HepG2 (cell line): ENCODE results near the gene DIS3L2. TPM values are rescaled to one million over a fixed set of nuclear protein-coding genes. Genes with fewer than 3 reads are reported as not detected.

Source experiments
- ATAC-seq: fragments of 200-7000 bp; cut with Tn5 transposase; 3 replicates; pipeline ENCODE4 v1.9.1; 2020; ENCODE audit warnings: mild to moderate bottlenecking, moderate library complexity
- BruUV-seq: library from RNA; stranded (reverse); fragments of 400-500 nt; replicated peaks from 2 replicates; lab custom pipeline; 2021; lab: Mats Ljungman, UMichigan
- CTCF ChIA-PET: fragments of 300-600 bp; formaldehyde crosslinking; extraction: SDS; loops from one replicate; lab custom pipeline; 2021; ENCODE audit warnings: low total read pairs, inconsistent platforms, low intra/inter-chr PET ratio; lab: Yijun Ruan, JAX
- POLR2A ChIA-PET: fragments of 350-600 bp; sonication (Branson Sonifier 250); formaldehyde crosslinking; loops from one replicate; lab custom pipeline; 2020; ENCODE audit warnings: antibody characterized with exemption, inconsistent platforms; lab: Yijun Ruan, JAX
- DNase-seq: peaks from one replicate; pipeline ENCODE4 v3.0.0-alpha.2; 2015; ENCODE audit warnings: low spot score
- FAIRE-seq: peaks from 3 replicates; lab custom pipeline; 2011; peaks lifted over from hg19 to GRCh38; lab: Jason Lieb, UNC
- H2AFZ ChIP-seq: one replicate; pipeline ENCODE4 v1.6.1; 2011; ENCODE audit warnings: low read length, inconsistent platforms
- H3K27ac ChIP-seq: fragments of 300-600 bp; 3 replicates; pipeline ENCODE4 v1.8.0; 2011; ENCODE audit warnings: mixed run types, mild to moderate bottlenecking, mixed read lengths, low read length, inconsistent platforms; ENCODE audit not compliant: insufficient read depth; ENCODE audit errors: extremely low read length
- H3K27me3 ChIP-seq, 2 experiments: fragments of 200-600 bp in 1 of 2; 2 replicates in 1 of 2; 3 replicates in 1 of 2; pipeline versions ENCODE4 v1.6.0 to v1.8.0; 2011; ENCODE audit warnings: low read length in 2 of 2, mild to moderate bottlenecking in 2 of 2, moderate library complexity in 2 of 2, inconsistent platforms in 1 of 2; ENCODE audit not compliant: insufficient read depth in 2 of 2, control insufficient read depth in 1 of 2
- H3K36me3 ChIP-seq, 2 experiments: fragments of 200-600 bp in 1 of 2; replicated peaks in 1 of 2; 2 replicates in 1 of 2; 3 replicates in 1 of 2; pipeline versions ENCODE4 v1.5.1 to v1.8.0; 2011; ENCODE audit warnings: low read length in 2 of 2, inconsistent platforms in 1 of 2; ENCODE audit not compliant: insufficient read depth in 2 of 2, control insufficient read depth in 1 of 2
- H3K4me1 ChIP-seq: 2 replicates; pipeline ENCODE4 v1.5.1; 2012; ENCODE audit warnings: low read length, inconsistent platforms; ENCODE audit not compliant: insufficient read depth
- H3K4me2 ChIP-seq: 2 replicates; pipeline ENCODE4 v1.6.0; 2011; ENCODE audit warnings: low read depth, low read length, inconsistent platforms
- H3K4me3 ChIP-seq, 3 experiments: fragments of 200-600 bp in 1 of 3; sonication (generic), shearing (Covaris generic) in 1 of 3; replicated peaks in 1 of 3; 2 replicates each; pipeline ENCODE4 v1.5.1; 2011 to 2016; ENCODE audit warnings: low read length in 3 of 3, inconsistent platforms in 2 of 3, low read depth in 2 of 3, mild to moderate bottlenecking in 2 of 3, control low read depth in 1 of 3, mixed read lengths in 1 of 3; ENCODE audit not compliant: insufficient read depth in 1 of 3
- H3K79me2 ChIP-seq: one replicate; pipeline ENCODE4 v1.6.1; 2011; ENCODE audit warnings: low read length, inconsistent platforms; ENCODE audit not compliant: insufficient read depth
- H3K9ac ChIP-seq: 2 replicates; pipeline ENCODE4 v1.6.0; 2011; ENCODE audit warnings: mild to moderate bottlenecking, low read depth, low read length, inconsistent platforms; ENCODE audit not compliant: insufficient read depth
- H3K9me3 ChIP-seq: 2 replicates; pipeline ENCODE4 v1.5.1; 2012; ENCODE audit warnings: mild to moderate bottlenecking, low read length
- H4K20me1 ChIP-seq: 2 replicates; pipeline ENCODE4 v1.6.0; 2011; ENCODE audit warnings: inconsistent platforms, mild to moderate bottlenecking, low read length, moderate library complexity; ENCODE audit not compliant: insufficient read depth
- ATF5 ChIP-seq: sonication (generic); formaldehyde crosslinking; IDR thresholded peaks from 2 replicates; pipeline ENCODE4 v1.4.0; 2020; ENCODE audit warnings: mild to moderate bottlenecking, low read depth, missing genetic modification reagents
- DNMT1 ChIP-seq: sonication (generic); formaldehyde crosslinking; IDR thresholded peaks from 2 replicates; pipeline ENCODE4 v1.5.1; 2020; ENCODE audit warnings: mild to moderate bottlenecking, missing genetic modification reagents
- EEA1 ChIP-seq: sonication (generic); formaldehyde crosslinking; IDR thresholded peaks from 2 replicates; pipeline ENCODE4 v1.5.1; 2020; ENCODE audit warnings: mild to moderate bottlenecking, missing genetic modification reagents, borderline replicate concordance
- HNRNPL ChIP-seq: fragments of 200-400 bp; formaldehyde crosslinking; IDR thresholded peaks from 2 replicates; pipeline ENCODE4 v1.6.1; 2017; ENCODE audit warnings: mild to moderate bottlenecking, low read depth, low read length
- KDM6A ChIP-seq: IDR thresholded peaks from 2 replicates; pipeline ENCODE4 v1.6.1; 2016; ENCODE audit warnings: low read depth
- MEIS2 ChIP-seq: sonication (generic); formaldehyde crosslinking; IDR thresholded peaks from 2 replicates; pipeline ENCODE4 v1.9.0; 2021; ENCODE audit warnings: mild to moderate bottlenecking, missing genetic modification reagents
- POLR2AphosphoS5 ChIP-seq: IDR thresholded peaks from 2 replicates; pipeline ENCODE4 v1.6.1; 2012; ENCODE audit warnings: low read depth, low read length
- RERE ChIP-seq: IDR thresholded peaks from 2 replicates; pipeline ENCODE4 v1.6.1; 2016; ENCODE audit warnings: low read depth, missing genetic modification reagents, missing compliant biosample characterization
- THAP7 ChIP-seq: sonication (generic); formaldehyde crosslinking; IDR thresholded peaks from 2 replicates; pipeline ENCODE4 v1.8.1; 2023; ENCODE audit warnings: mild to moderate bottlenecking, missing genetic modification reagents
- ZNF234 ChIP-seq: sonication (generic); formaldehyde crosslinking; conservative IDR thresholded peaks from 2 replicates; pipeline ENCODE4 v1.5.1; 2020; ENCODE audit warnings: mild to moderate bottlenecking, missing genetic modification reagents
- ZNF556 ChIP-seq: sonication (generic); formaldehyde crosslinking; IDR thresholded peaks from 2 replicates; pipeline ENCODE4 v1.4.0; 2020; ENCODE audit warnings: mild to moderate bottlenecking, missing genetic modification reagents, borderline replicate concordance
- ZNF563 ChIP-seq: sonication (generic); formaldehyde crosslinking; IDR thresholded peaks from 2 replicates; pipeline ENCODE4 v1.8.0; 2022; ENCODE audit warnings: mild to moderate bottlenecking, moderate library complexity, missing genetic modification reagents
- ZNF766 ChIP-seq: sonication (generic); formaldehyde crosslinking; IDR thresholded peaks from 2 replicates; pipeline ENCODE4 v1.5.0; 2020; ENCODE audit warnings: missing genetic modification reagents, borderline replicate concordance
- ZNF83 ChIP-seq: sonication (generic); formaldehyde crosslinking; IDR thresholded peaks from 2 replicates; pipeline ENCODE4 v1.4.0; 2020; ENCODE audit warnings: missing genetic modification reagents, mild to moderate bottlenecking, borderline replicate concordance
- WGBS: methylation state at CpG from one replicate; pipeline ENCODE4 v1.1.6; 2017; ENCODE audit warnings: low lambda C conversion rate; 5-methylcytosine and 5-hydroxymethylcytosine counted together
- in situ Hi-C: cut with HindIII; loops from 2 replicates; pipeline ENCODE4 v1.10.0; 2017; ENCODE audit warnings: low pct_unique_long_range_greater_than_20kb; ENCODE audit not compliant: extremely low pct_ligation_motif_present
- intact Hi-C: fragments of 100-400 bp; cut with micrococcal nuclease; formaldehyde crosslinking; loops from one replicate; pipeline ENCODE4 v1.10.0; 2022; ENCODE audit not compliant: unreplicated experiment
- polyA plus RNA-seq, 8 experiments: library from polyadenylated mRNA; depleted of rRNA in 3 of 8; stranded (reverse) in 7 of 8; unstranded in 1 of 8; fragments of >200 nt; fragmentation: Illumina TruSeq in 4 of 8; extraction: Trizol in 4 of 8; gene quantifications; 2 replicates each; pipeline versions ENCODE4 v1.2.1 to v1.2.3, GENCODE V29; 2011 to 2016; ENCODE audit warnings: low read depth in 4 of 8, missing spikeins in 1 of 8, mixed read lengths in 1 of 8; ENCODE audit not compliant: insufficient read depth in 1 of 8
- total RNA-seq, 5 experiments: library from RNA; depleted of rRNA; stranded (reverse); fragments of >200 nt; fragmentation: Illumina TruSeq; extraction: Trizol; gene quantifications; 2 replicates each; pipeline ENCODE4 v1.2.3, GENCODE V29; 2016; ENCODE audit warnings: low read depth in 1 of 5

The DIS3L2 gene
- total and polyA plus RNA-seq, 2 of the 13 experiments (the other 11 are each of a cell fraction or from before 2014, with no cell fraction given) = 7.0 to 23.9 TPM

- no peak for TF ChIP-seq DNMT1 (CRISPR knock-in tag)
- no peak for TF ChIP-seq ZNF563
These were observed 248.8 kb downstream of the DIS3L2 start (continued) for GRCh38 chr2:232210306-232210705.

- 87% methylated on average over 8 of the region's 8 CpGs for WGBS
- Histone ChIP-seq H3K9ac (no peak overlapping the region), H3K27ac (no peak overlapping the region), H2AFZ (no peak overlapping the region), H3K9me3 (no peaks in the 10 kb centered on the region), H3K4me3 (no peak overlapping the region), H3K27me3 (no peaks in the 10 kb centered on the region), H3K4me2 (no peak overlapping the region)
- intact Hi-C loops = no loop called here
- no peak for ATAC-seq
- TF ChIP-seq HNRNPL (no peak), ZNF556 (CRISPR knock-in tag) (no peak), MEIS2 (CRISPR knock-in tag) (no peak), POLR2AphosphoS5 (no peak), ZNF766 (CRISPR knock-in tag) (no peak), EEA1 (no peak), ZNF83 (CRISPR knock-in tag) (no peak), RERE (no peak), ZNF234 (CRISPR knock-in tag) (no peak), KDM6A (CRISPR knock-in tag) (no peak), THAP7 (CRISPR knock-in tag) (no peak), ATF5 (no peak)
- TF ChIP-seq, all 625 proteins: peak for 0
- CTCF ChIA-PET = no interaction called here
- BruUV-seq = no TSS peak
- FAIRE-seq = no peak
- H3K36me3 ChIP-seq = peaks cover 6 to 15% of the 10 kb centered on the region in 2 experiments; a peak in 3 of 5 replicates
- in situ Hi-C loops = no loop called here
- POLR2A ChIA-PET = no interaction called here
- no peaks in the 10 kb centered on the region for H3K79me2 ChIP-seq
- no peaks in the 10 kb centered on the region for H4K20me1 ChIP-seq
- H3K4me1 ChIP-seq = no peaks in the 10 kb centered on the region
- DNase-seq = no peak
These were observed 250.5 kb downstream of the DIS3L2 start for GRCh38 chr2:232211743-232212686.
